ENCODE measurements around the gene MACF1. TPM values are rescaled to one million over a fixed set of nuclear protein-coding genes. Genes with fewer than 3 reads are reported as not detected.

Gene MACF1
- total RNA-seq, 2 donors from 2014 or later: 154 to 355 TPM

GRCh38 chr1:39368045-39368444, 163.6 kb downstream of the MACF1 start:
- Histone ChIP-seq H3K27me3 (replicated peaks; ENCODE audit: insufficient read depth) (no peaks in the 10 kb centered on the region), H3K9me3 (no peaks in the 10 kb centered on the region), H3K27ac (no peak overlapping the region), H3K36me3 (no peaks in the 10 kb centered on the region), H3K4me1 (replicated peaks) (no peaks in the 10 kb centered on the region), H3K4me3 (no peak overlapping the region)
- intact Hi-C loops (cut with DNase I): no loop called here
- no peak for TF ChIP-seq CTCF (IDR thresholded peaks at IDR 0.05)
- TF ChIP-seq POLR2AphosphoS5 (IDR thresholded peaks at IDR 0.05): no peak
- no peak for TF ChIP-seq POLR2A (IDR thresholded peaks at IDR 0.05)
- DNase-seq (ENCODE audit: low spot score): no peak
- WGBS: 97% methylated on average over 1 of the region's 1 CpG

- Histone ChIP-seq H3K27ac (no peak overlapping the region), H3K27me3 (replicated peaks; ENCODE audit: insufficient read depth) (no peaks in the 10 kb centered on the region)
- no peak for DNase-seq (ENCODE audit: low spot score)
Measured at GRCh38 chr1:39369565-39369964, 165.1 kb downstream of the MACF1 start.

GRCh38 chr1:39370602-39371001, 166.1 kb downstream of the MACF1 start:
- whole genome bisulfite sequencing: 58% methylated on average over 1 of the region's 1 CpG

More at GRCh38 chr1:39369565-39369964, 165.1 kb downstream of the MACF1 start:
- no peaks in the 10 kb centered on the region for H3K4me1 ChIP-seq (replicated peaks)
- no peak for TF ChIP-seq CTCF (IDR thresholded peaks at IDR 0.05)
- no peak for TF ChIP-seq POLR2A (IDR thresholded peaks at IDR 0.05)
- TF ChIP-seq POLR2AphosphoS5 (IDR thresholded peaks at IDR 0.05): no peak
- H3K4me3 ChIP-seq: no peak overlapping the region
- intact Hi-C loops (cut with DNase I): no loop called here
- H3K36me3 ChIP-seq: no peaks in the 10 kb centered on the region
- 79% methylated on average over 4 of the region's 4 CpGs for WGBS
- no peaks in the 10 kb centered on the region for H3K9me3 ChIP-seq

GRCh38 chr1:39372105-39372504, 167.6 kb downstream of the MACF1 start:
- no peaks in the 10 kb centered on the region for H3K4me1 ChIP-seq (replicated peaks)
- no peak for DNase-seq (ENCODE audit: low spot score)
- H3K4me3 ChIP-seq: no peak overlapping the region
- no peak overlapping the region for H3K27ac ChIP-seq
- TF ChIP-seq CTCF (IDR thresholded peaks at IDR 0.05) (no peak), POLR2A (IDR thresholded peaks at IDR 0.05) (no peak), POLR2AphosphoS5 (IDR thresholded peaks at IDR 0.05) (no peak)
- no peaks in the 10 kb centered on the region for H3K9me3 ChIP-seq
- H3K27me3 ChIP-seq (replicated peaks; ENCODE audit: insufficient read depth): no peaks in the 10 kb centered on the region
- intact Hi-C loops (cut with DNase I): no loop called here
- no peaks in the 10 kb centered on the region for H3K36me3 ChIP-seq

More at GRCh38 chr1:39370602-39371001, 166.1 kb downstream of the MACF1 start:
- no peaks in the 10 kb centered on the region for H3K36me3 ChIP-seq
- no peak for DNase-seq (ENCODE audit: low spot score)
- TF ChIP-seq POLR2A (IDR thresholded peaks at IDR 0.05): no peak
- TF ChIP-seq POLR2AphosphoS5 (IDR thresholded peaks at IDR 0.05): no peak
- no peak for TF ChIP-seq CTCF (IDR thresholded peaks at IDR 0.05)
- no peaks in the 10 kb centered on the region for H3K9me3 ChIP-seq
- no peaks in the 10 kb centered on the region for H3K27me3 ChIP-seq (replicated peaks; ENCODE audit: insufficient read depth)
- no peaks in the 10 kb centered on the region for H3K4me1 ChIP-seq (replicated peaks)
- no peak overlapping the region for H3K27ac ChIP-seq
- no peak overlapping the region for H3K4me3 ChIP-seq
- intact Hi-C loops (cut with DNase I): no loop called here

- H3K27ac ChIP-seq: no peak overlapping the region
- no peaks in the 10 kb centered on the region for H3K27me3 ChIP-seq (replicated peaks; ENCODE audit: insufficient read depth)
- DNase-seq (ENCODE audit: low spot score): no peak
- no peak overlapping the region for H3K4me3 ChIP-seq
- H3K36me3 ChIP-seq: no peaks in the 10 kb centered on the region
- no peaks in the 10 kb centered on the region for H3K9me3 ChIP-seq
- TF ChIP-seq POLR2A (IDR thresholded peaks at IDR 0.05) (no peak), POLR2AphosphoS5 (IDR thresholded peaks at IDR 0.05) (no peak), CTCF (IDR thresholded peaks at IDR 0.05) (no peak)
- intact Hi-C loops (cut with DNase I): no loop called here
- H3K4me1 ChIP-seq (replicated peaks): no peaks in the 10 kb centered on the region
- WGBS: 96% methylated on average over 7 of the region's 7 CpGs
Measured at GRCh38 chr1:39376656-39377055, 172.2 kb downstream of the MACF1 start.

All from prostate gland (tissue), 2 donors.